H9 (cell line): ENCODE results near the gene GPC6. TPM values are rescaled to one million over a fixed set of nuclear protein-coding genes. Genes with fewer than 3 reads are reported as not detected.
A peak's percentile ranks its signal among the peaks of the same experiment; 100 is the strongest.

Experiments
- DNase-seq: peaks from one replicate; pipeline ENCODE4 v3.0.0-alpha.2; 2017
- H2AFZ ChIP-seq: one replicate; pipeline ENCODE4 v1.6.1; 2013; ENCODE audit warnings: mild to moderate bottlenecking, low read length, control low read depth, moderate library complexity
- H2AK5ac ChIP-seq: 2 replicates; pipeline ENCODE4 v1.6.1; 2013; ENCODE audit warnings: low read length, control low read depth, mixed read lengths; ENCODE audit not compliant: insufficient read length
- H2BK120ac ChIP-seq: one replicate; pipeline ENCODE4 v1.6.1; 2013; ENCODE audit warnings: low read depth, mild to moderate bottlenecking, low read length, control low read depth, inconsistent platforms; ENCODE audit not compliant: poor library complexity, severe bottlenecking
- H2BK12ac ChIP-seq: 2 replicates; pipeline ENCODE4 v1.6.1; 2013; ENCODE audit warnings: low read length, control low read depth, mixed read lengths, low read depth; ENCODE audit not compliant: insufficient read length
- H2BK15ac ChIP-seq: 2 replicates; pipeline ENCODE4 v1.6.1; 2013; ENCODE audit warnings: low read depth, low read length, control low read depth
- H2BK20ac ChIP-seq: one replicate; pipeline ENCODE4 v1.6.1; 2013; ENCODE audit warnings: low read depth, mild to moderate bottlenecking, low read length, control low read depth, inconsistent platforms; ENCODE audit not compliant: poor library complexity, severe bottlenecking
- H2BK5ac ChIP-seq: 2 replicates; pipeline ENCODE4 v1.6.1; 2013; ENCODE audit warnings: low read length, control low read depth, mixed read lengths; ENCODE audit not compliant: insufficient read length
- H3K14ac ChIP-seq: 2 replicates; pipeline ENCODE4 v1.6.1; 2013; ENCODE audit warnings: low read length, control low read depth; ENCODE audit not compliant: insufficient read depth
- H3K18ac ChIP-seq: 2 replicates; pipeline ENCODE4 v1.6.1; 2013; ENCODE audit warnings: low read depth, mild to moderate bottlenecking, mixed read lengths, low read length, control low read depth; ENCODE audit not compliant: insufficient read length
- H3K23ac ChIP-seq: 2 replicates; pipeline ENCODE4 v1.6.1; 2013; ENCODE audit warnings: low read length, control low read depth, mixed read lengths, low read depth; ENCODE audit not compliant: insufficient read length
- H3K23me2 ChIP-seq: 2 replicates; pipeline ENCODE4 v1.6.1; 2013; ENCODE audit warnings: low read depth, mild to moderate bottlenecking, mixed read lengths, low read length, control low read depth; ENCODE audit not compliant: insufficient read length, poor library complexity, severe bottlenecking
- H3K27ac ChIP-seq: 2 replicates; pipeline ENCODE4 v1.5.1; 2013; ENCODE audit warnings: low read length, control low read depth, mixed read lengths, low read depth; ENCODE audit not compliant: insufficient read length
- H3K27me3 ChIP-seq: 2 replicates; pipeline ENCODE4 v1.6.1; 2013; ENCODE audit warnings: low read length, control low read depth, inconsistent platforms; ENCODE audit not compliant: insufficient read depth
- H3K4ac ChIP-seq: 2 replicates; pipeline ENCODE4 v1.6.1; 2013; ENCODE audit warnings: low read depth, mild to moderate bottlenecking, control low read depth, inconsistent platforms, low read length, moderate library complexity
- H3K4me1 ChIP-seq: 2 replicates; pipeline ENCODE4 v1.6.1; 2013; ENCODE audit warnings: low read length, control low read depth, inconsistent platforms; ENCODE audit not compliant: insufficient read depth
- H3K4me2 ChIP-seq: 2 replicates; pipeline ENCODE4 v1.6.1; 2013; ENCODE audit warnings: low read length, control low read depth, mixed read lengths; ENCODE audit not compliant: insufficient read length, insufficient read depth
- H3K56ac ChIP-seq: 2 replicates; pipeline ENCODE4 v1.6.1; 2013; ENCODE audit warnings: low read depth, mild to moderate bottlenecking, mixed read lengths, low read length, control low read depth; ENCODE audit not compliant: insufficient read length
- H3K79me1 ChIP-seq: 2 replicates; pipeline ENCODE4 v1.6.1; 2013; ENCODE audit warnings: low read depth, mild to moderate bottlenecking, moderate library complexity, low read length, control low read depth, inconsistent platforms; ENCODE audit not compliant: insufficient read depth, poor library complexity, severe bottlenecking
- H3K79me2 ChIP-seq: 2 replicates; pipeline ENCODE4 v1.6.1; 2013; ENCODE audit warnings: low read length, control low read depth, inconsistent platforms; ENCODE audit not compliant: insufficient read depth
- H3K9ac ChIP-seq: 2 replicates; pipeline ENCODE4 v1.6.1; 2013; ENCODE audit warnings: low read length, control low read depth, mixed read lengths; ENCODE audit not compliant: insufficient read length; ENCODE audit errors: extremely low read depth
- H3K9me3 ChIP-seq: one replicate; pipeline ENCODE4 v1.6.1; 2013; ENCODE audit warnings: low read depth, low read length, inconsistent platforms; ENCODE audit not compliant: control insufficient read depth
- H3T11ph ChIP-seq: one replicate; pipeline ENCODE4 v1.6.1; 2013; ENCODE audit warnings: mild to moderate bottlenecking, low read length, control low read depth, inconsistent platforms
- H4K20me1 ChIP-seq: one replicate; pipeline ENCODE4 v1.6.1; 2013; ENCODE audit not compliant: control insufficient read depth, insufficient read length, insufficient read depth
- H4K5ac ChIP-seq: 2 replicates; pipeline ENCODE4 v1.6.1; 2013; ENCODE audit warnings: low read depth, mild to moderate bottlenecking, mixed read lengths, low read length, control low read depth; ENCODE audit not compliant: insufficient read length
- H4K8ac ChIP-seq: replicated peaks from 2 replicates; pipeline ENCODE4 v1.6.1; 2013; ENCODE audit warnings: low read length, control low read depth, mixed read lengths, low read depth; ENCODE audit not compliant: insufficient read length
- H4K91ac ChIP-seq: 2 replicates; pipeline ENCODE4 v1.6.1; 2013; ENCODE audit warnings: low read depth, mild to moderate bottlenecking, moderate library complexity, mixed read lengths, low read length, control low read depth; ENCODE audit not compliant: insufficient read length
- H3K27ac Mint-ChIP-seq, 3 experiments: 2 replicates in 2 of 3; 3 replicates in 1 of 3; pipeline ENCODE4 v1.8.0; 2020 to 2021; ENCODE audit warnings: mixed read lengths in 3 of 3, mild to moderate bottlenecking in 1 of 3, moderate library complexity in 1 of 3
- H3K27me3 Mint-ChIP-seq: 2 replicates; pipeline ENCODE4 v1.8.0; 2021; ENCODE audit warnings: low read depth, mild to moderate bottlenecking, moderate library complexity, mixed read lengths
- H3K36me3 Mint-ChIP-seq, 3 experiments: 2 replicates in 2 of 3; 3 replicates in 1 of 3; pipeline ENCODE4 v1.8.0; 2020 to 2021; ENCODE audit warnings: low read depth in 3 of 3, mixed read lengths in 3 of 3; ENCODE audit not compliant: insufficient read depth in 1 of 3
- H3K4me1 Mint-ChIP-seq, 2 experiments: 2 replicates each; pipeline ENCODE4 v1.8.0; 2020; ENCODE audit warnings: mixed read lengths in 2 of 2
- H3K4me3 Mint-ChIP-seq, 2 experiments: 2 replicates in 1 of 2; 3 replicates in 1 of 2; pipeline ENCODE4 v1.8.0; 2020 to 2021; ENCODE audit warnings: mild to moderate bottlenecking in 2 of 2, mixed read lengths in 2 of 2, moderate library complexity in 1 of 2
- H3K9me3 Mint-ChIP-seq, 2 experiments: 2 replicates in 1 of 2; 3 replicates in 1 of 2; pipeline ENCODE4 v1.8.0; 2020; ENCODE audit warnings: mild to moderate bottlenecking in 2 of 2, mixed read lengths in 2 of 2, moderate library complexity in 1 of 2
- WGBS: extraction: QIAGEN DNeasy Blood & Tissue Kit; methylation state at CpG from one replicate; pipeline ENCODE4 v1.1.7; 2013; ENCODE audit warnings: missing lambda C conversion rate, low lambda C conversion rate, mixed read lengths; ENCODE audit not compliant: insufficient read length; ENCODE audit errors: extremely low coverage; 5-methylcytosine and 5-hydroxymethylcytosine counted together
- total RNA-seq: library from RNA; stranded (reverse); gene quantifications from 2 replicates; pipeline ENCODE4 v1.2.1, GENCODE V29; 2021
- TF ChIP-seq, protein P1 (sequence below): fragments of 200-600 bp; sonication (generic); conservative IDR thresholded peaks from 3 replicates; pipeline ENCODE4 v1.8.0; 2021; ENCODE audit warnings: antibody characterized with exemption, mild to moderate bottlenecking

GPC6 gene
- total RNA-seq, 1 experiment from 2014 or later = 15.6 TPM

DNA sequence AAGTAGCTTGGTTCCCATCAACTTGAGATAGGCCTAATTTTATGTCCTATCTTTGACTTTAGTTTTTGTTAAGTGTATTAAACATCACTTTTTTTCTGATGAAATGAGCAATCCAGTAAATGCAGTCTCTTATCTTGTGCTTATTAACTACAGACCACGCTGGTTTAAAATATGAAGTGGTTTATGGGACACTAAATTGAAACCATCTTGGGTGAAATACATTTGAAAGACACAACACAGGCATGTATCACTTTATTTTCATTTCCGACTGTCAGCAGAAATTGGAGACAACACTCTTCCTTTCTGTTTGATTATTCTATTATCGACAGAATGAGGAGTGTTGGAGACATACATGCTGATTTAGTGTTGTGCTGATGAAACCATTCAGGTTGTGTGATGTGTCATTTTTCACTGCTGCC lies 447.7 kb downstream of the GPC6 start:
- Mint-ChIP-seq H3K27ac (no peak overlapping the region), H3K4me3 (no peak overlapping the region), H3K4me1 (no peaks in the 10 kb centered on the region), H3K27me3 (no peaks in the 10 kb centered on the region), H3K36me3 (peaks cover 0 to 3% (median 0%) of the 10 kb centered on the region in 3 experiments; a peak in 2 of 7 replicates), H3K9me3 (peaks cover 0 to 4% of the 10 kb centered on the region in 2 experiments; a peak in 2 of 5 replicates)
- no peak for DNase-seq
- Histone ChIP-seq H3K4me1 (no peaks in the 10 kb centered on the region), H2AK5ac (no peak overlapping the region), H2BK120ac (no peak overlapping the region), H3K4me2 (no peak overlapping the region), H3K9ac (no peak overlapping the region), H2AFZ (no peak overlapping the region), H3K23ac (no peak overlapping the region), H3K14ac (no peak overlapping the region), H2BK15ac (no peak overlapping the region), H3K4ac (no peak overlapping the region), H3K79me1 (no peaks in the 10 kb centered on the region), H4K5ac (no peak overlapping the region), H3K23me2 (no peaks in the 10 kb centered on the region), H3K79me2 (no peaks in the 10 kb centered on the region), H3K9me3 (no peaks in the 10 kb centered on the region), H2BK20ac (no peak overlapping the region), H4K8ac (no peak overlapping the region), H4K20me1 (no peaks in the 10 kb centered on the region), H3K56ac (peak overlapping the region; percentile 62), H2BK5ac (no peak overlapping the region), H3K18ac (no peak overlapping the region), H3T11ph (no peak overlapping the region), H3K27me3 (no peaks in the 10 kb centered on the region), H4K91ac (no peak overlapping the region), H2BK12ac (no peak overlapping the region), H3K27ac (no peak overlapping the region)
- WGBS = no CpG with 5 or more reads among the region's 3 CpGs
- TF ChIP-seq, protein P1, sequence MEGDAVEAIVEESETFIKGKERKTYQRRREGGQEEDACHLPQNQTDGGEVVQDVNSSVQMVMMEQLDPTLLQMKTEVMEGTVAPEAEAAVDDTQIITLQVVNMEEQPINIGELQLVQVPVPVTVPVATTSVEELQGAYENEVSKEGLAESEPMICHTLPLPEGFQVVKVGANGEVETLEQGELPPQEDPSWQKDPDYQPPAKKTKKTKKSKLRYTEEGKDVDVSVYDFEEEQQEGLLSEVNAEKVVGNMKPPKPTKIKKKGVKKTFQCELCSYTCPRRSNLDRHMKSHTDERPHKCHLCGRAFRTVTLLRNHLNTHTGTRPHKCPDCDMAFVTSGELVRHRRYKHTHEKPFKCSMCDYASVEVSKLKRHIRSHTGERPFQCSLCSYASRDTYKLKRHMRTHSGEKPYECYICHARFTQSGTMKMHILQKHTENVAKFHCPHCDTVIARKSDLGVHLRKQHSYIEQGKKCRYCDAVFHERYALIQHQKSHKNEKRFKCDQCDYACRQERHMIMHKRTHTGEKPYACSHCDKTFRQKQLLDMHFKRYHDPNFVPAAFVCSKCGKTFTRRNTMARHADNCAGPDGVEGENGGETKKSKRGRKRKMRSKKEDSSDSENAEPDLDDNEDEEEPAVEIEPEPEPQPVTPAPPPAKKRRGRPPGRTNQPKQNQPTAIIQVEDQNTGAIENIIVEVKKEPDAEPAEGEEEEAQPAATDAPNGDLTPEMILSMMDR = no peak
